BJ (cell line): ENCODE measurements around the gene HYPK. TPM values are rescaled to one million over a fixed set of nuclear protein-coding genes. Genes with fewer than 3 reads are reported as not detected.

Experiments
- CTCF ChIA-PET: fragments of 350-600 bp; formaldehyde crosslinking; extraction: SDS; loops from one replicate; lab custom pipeline; 2021; ENCODE audit warnings: antibody characterized with exemption, inconsistent platforms; lab: Yijun Ruan, JAX
- POLR2A ChIA-PET: fragments of 300-600 bp; sonication (Branson Sonifier 250); formaldehyde crosslinking; extraction: SDS; loops from one replicate; lab custom pipeline; 2021; ENCODE audit warnings: antibody characterized with exemption; lab: Charles Lee
- DNase-seq: peaks from one replicate; pipeline ENCODE4 v3.0.0-alpha.2; 2011; ENCODE audit warnings: low read depth
- H3K27me3 ChIP-seq: 2 replicates; pipeline ENCODE4 v1.6.0; 2011; ENCODE audit warnings: low read length; ENCODE audit not compliant: control insufficient read depth, insufficient read depth
- H3K36me3 ChIP-seq: 2 replicates; pipeline ENCODE4 v1.5.1; 2011; ENCODE audit warnings: low read length; ENCODE audit not compliant: control insufficient read depth, insufficient read depth
- H3K4me3 ChIP-seq: 2 replicates; pipeline ENCODE4 v1.5.1; 2011; ENCODE audit warnings: low read depth, mild to moderate bottlenecking, control low read depth, low read length
- CTCF ChIP-seq: IDR thresholded peaks from 2 replicates; pipeline ENCODE4 v1.5.1; 2011; ENCODE audit warnings: low read depth, mild to moderate bottlenecking, control low read depth, inconsistent platforms, low read length, moderate library complexity; ENCODE audit not compliant: insufficient read depth
- polyA minus RNA-seq: library from RNA; depleted of rRNA, polyadenylated mRNA; stranded (reverse); fragments of >200 nt; gene quantifications from 2 replicates; pipeline ENCODE4 v1.2.3, GENCODE V29; 2011; rRNA and poly(A)+ RNA removed
- polyA plus RNA-seq: library from polyadenylated mRNA; depleted of rRNA; stranded (reverse); fragments of >200 nt; gene quantifications from 2 replicates; pipeline ENCODE4 v1.2.3, GENCODE V29; 2011; rRNA removed

Gene HYPK, protein sequence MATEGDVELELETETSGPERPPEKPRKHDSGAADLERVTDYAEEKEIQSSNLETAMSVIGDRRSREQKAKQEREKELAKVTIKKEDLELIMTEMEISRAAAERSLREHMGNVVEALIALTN
- polyA plus RNA-seq (3.4 and 7.8 TPM in 2 replicates), polyA minus RNA-seq (3.3 and 6.0 TPM in 2 replicates)

- DNase-seq, result peak; percentile 47
- TF ChIP-seq CTCF, result no peak
- H3K36me3 ChIP-seq, result peaks cover 15% of the 10 kb centered on the region
- POLR2A ChIA-PET, result interaction anchor here (0.9 kb wide), 1 partner anchor 24 kb away, joined by 3 read pairs; the partner anchor contains the start of gene MFAP1
- H3K4me3 ChIP-seq, result peak within 1 kb of the TSS; percentile 81
- no peaks in the 10 kb centered on the region for H3K27me3 ChIP-seq
- CTCF ChIA-PET, result interaction anchor here (1.0 to 1.5 kb wide), 5 partner anchors 9 to 29 kb away, joined by 3 to 5 read pairs (median 3); partner anchors contain the start of gene ELL3
These were observed at the start of gene HYPK for GRCh38 chr15:43800286-43801141. HYPK (plus strand) TSS chr15:43800599; CDS start chr15:43800623, 24 bp downstream.

- DNase-seq, result no peak
- no peak for TF ChIP-seq CTCF
- Histone ChIP-seq H3K36me3 (peaks cover 2% of the 10 kb centered on the region; the same call in 1 of the 2 replicates), H3K27me3 (no peaks in the 10 kb centered on the region), H3K4me3 (no peak overlapping the region)
- ChIA-PET CTCF (interaction anchor here (2.1 kb wide), 1 partner anchor 19 kb away, joined by 10 read pairs; no protein-coding TSS in a partner anchor), POLR2A (interaction anchor here (0.6 kb wide), 1 partner anchor 333 kb away, joined by 6 read pairs; no protein-coding TSS in a partner anchor)
These were observed 48.5 kb upstream of the HYPK start for GRCh38 chr15:43751885-43752284.

DNA sequence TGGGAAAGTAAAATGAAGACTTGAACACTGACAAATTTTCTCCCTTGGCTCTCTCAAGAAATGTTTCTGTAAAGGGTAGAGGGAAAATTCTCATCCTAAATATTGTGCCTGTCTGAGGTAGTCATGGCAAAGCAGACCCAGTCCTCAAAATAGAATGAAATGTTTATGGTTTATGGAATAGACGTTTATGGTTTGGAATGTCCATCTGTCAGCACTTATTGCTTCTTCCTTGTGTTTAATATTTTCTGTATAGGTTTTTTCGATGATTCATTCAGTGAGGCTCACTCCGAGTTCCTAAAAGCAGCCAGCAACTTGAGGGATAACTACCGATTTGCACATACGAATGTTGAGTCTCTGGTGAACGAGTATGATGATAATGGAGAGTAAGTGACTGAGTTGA lies 37.6 kb upstream of the HYPK start:
- no peak for TF ChIP-seq CTCF
- POLR2A ChIA-PET, result no interaction called here
- CTCF ChIA-PET, result no interaction called here
- Histone ChIP-seq H3K4me3 (no peak overlapping the region), H3K27me3 (no peaks in the 10 kb centered on the region), H3K36me3 (peaks cover 7% of the 10 kb centered on the region)
- DNase-seq, result no peak

- ChIA-PET CTCF (no interaction called here), POLR2A (no interaction called here)
- no peak for DNase-seq
- no peaks in the 10 kb centered on the region for H3K27me3 ChIP-seq
- H3K36me3 ChIP-seq, result peaks cover 9% of the 10 kb centered on the region
- H3K4me3 ChIP-seq, result no peak overlapping the region
- no peak for TF ChIP-seq CTCF
These were observed 36.5 kb upstream of the HYPK start for GRCh38 chr15:43763819-43764446.
